HG03060 (cell line): ENCODE results near the gene PRDM8.
"Not testable (repeated sequence)": the region's sequence is repeated elsewhere in the genome, so short reads cannot be mapped to it uniquely, and the experiment has no call there.

Source experiments
- ATAC-seq: cut with Tn5 transposase; IDR thresholded peaks from one replicate; pipeline ENCODE4 v1.9.1; 2021; ENCODE audit warnings: low read depth, moderate number of reproducible peaks; ENCODE audit not compliant: unreplicated experiment

Gene PRDM8

DNA sequence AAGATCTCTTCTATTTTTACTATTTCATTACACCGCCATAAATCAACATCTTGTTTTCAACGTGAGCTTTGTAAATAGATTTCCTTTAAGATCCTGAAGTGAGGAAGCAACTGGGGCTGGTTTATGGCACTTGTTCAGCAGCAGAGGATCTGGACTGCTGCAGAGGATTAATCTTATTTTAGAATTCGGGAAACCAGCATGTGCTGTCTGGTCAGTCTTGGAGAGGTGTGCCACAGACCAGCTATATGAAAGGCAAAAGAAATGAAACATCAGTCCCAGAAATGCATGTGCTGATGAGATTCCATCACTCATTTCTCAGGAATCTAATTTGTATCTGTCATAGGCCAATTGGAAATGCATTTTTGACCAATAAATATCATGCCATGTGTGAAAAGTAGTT, 23.4 kb downstream of the PRDM8 start:
- ATAC-seq: no peak

DNA sequence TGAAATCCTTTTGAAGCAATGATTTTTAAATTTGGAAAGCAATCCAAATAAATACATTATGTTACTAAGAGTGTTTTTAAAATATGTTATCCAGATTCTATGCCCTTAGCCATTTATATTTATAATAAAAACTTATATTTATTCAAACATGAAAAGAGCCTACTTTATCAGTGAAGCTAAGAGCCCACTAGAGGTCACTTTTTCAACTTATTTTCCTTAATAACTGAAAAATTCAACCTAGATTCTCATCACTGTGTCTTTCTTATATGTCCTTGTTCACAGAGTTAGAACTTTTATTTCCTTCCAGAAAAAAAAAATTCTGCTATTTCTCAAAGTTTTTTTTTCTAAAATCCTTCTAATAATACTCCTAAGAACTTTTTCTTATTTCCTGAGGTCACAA, 23.9 kb downstream of the PRDM8 start:
- no peak for ATAC-seq

GRCh38 chr4:80225595-80225994, 28.3 kb downstream of the PRDM8 start:
- no peak for ATAC-seq

DNA sequence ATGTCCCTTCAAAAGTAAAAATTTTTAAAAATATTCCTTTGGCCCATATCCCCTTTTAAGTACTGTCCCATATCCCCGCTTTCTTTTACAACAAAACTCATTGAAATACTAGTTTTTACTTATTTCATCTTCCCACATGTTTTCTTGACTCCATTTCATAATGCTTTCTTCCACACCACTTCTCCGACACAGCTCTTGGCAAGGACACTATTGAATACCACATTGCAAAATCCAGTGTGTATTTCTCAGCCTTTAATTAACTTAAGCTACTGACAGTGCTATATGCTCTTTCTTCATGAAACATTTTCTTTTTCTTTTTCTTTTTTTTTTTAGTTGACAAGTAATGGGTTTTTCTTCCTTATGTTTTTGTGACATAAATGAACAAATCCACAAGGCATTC, 28.8 kb downstream of the PRDM8 start:
- no peak for ATAC-seq

GRCh38 chr4:80228460-80228859, 31.2 kb downstream of the PRDM8 start:
- ATAC-seq: no peak

DNA sequence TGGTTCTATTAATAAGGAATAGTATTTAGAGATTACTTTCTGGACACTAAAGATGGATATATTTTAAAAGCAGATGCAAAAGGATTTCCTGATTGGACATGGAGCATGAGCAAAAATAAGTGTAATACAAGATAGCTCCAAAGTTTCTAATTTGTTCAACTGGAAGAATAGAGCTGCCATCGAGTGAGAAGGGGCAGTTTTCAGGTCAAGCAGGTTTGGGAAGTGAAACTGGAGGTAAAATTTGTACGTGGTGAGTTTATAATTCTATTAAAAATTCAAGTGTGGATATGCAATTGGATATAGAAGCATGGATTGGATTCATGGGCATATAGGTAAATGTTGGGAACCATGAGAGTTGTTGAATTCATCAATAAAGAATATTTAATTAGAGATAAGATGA, 31.8 kb downstream of the PRDM8 start:
- ATAC-seq: no peak

DNA sequence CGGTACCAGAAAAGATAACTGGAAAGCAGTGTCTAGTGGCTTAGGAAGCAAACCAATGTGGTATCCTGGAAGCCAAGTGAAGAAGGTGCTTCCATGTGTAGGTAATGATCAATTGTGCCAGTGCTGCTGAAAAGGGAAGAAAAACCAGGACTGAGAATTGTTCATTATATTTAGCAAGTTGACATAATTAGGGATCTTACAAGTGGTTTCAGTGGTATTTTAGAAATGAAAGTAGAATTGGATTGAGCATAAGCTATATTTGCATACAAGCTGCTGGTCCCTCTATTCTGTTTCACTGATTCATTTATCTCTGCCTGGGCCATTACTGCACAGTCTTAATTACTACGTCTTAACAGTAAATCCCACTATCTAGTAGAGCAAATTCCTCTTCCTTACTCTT, 32.3 kb downstream of the PRDM8 start:
- ATAC-seq: no peak

DNA sequence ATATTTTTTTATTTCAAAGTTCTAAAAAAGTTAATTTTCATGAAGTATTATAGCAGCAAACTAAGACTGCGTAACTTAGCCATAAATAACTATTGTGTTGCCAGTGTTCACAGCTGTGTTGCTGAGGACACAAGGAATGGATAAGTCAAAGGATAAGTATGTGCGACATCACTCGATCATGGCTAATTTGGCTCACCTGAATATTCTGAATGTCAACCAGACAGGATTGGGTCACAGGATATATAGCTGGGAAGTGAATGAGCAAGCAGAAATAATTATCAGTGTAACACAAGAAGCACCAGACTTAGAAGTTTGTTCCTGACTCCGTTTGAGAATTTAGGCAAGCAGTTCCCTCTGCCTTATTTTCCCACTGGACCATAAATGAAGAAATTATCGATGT, 33.9 kb downstream of the PRDM8 start:
- no peak for ATAC-seq

- no peak for ATAC-seq
Measured at GRCh38 chr4:80232707-80233370, 35.5 kb downstream of the PRDM8 start.

- ATAC-seq: no peak
Measured at GRCh38 chr4:80233390-80233789, 36.1 kb downstream of the PRDM8 start.

- no peak for ATAC-seq
Measured at GRCh38 chr4:80235451-80235850, 38.1 kb downstream of the PRDM8 start.

DNA sequence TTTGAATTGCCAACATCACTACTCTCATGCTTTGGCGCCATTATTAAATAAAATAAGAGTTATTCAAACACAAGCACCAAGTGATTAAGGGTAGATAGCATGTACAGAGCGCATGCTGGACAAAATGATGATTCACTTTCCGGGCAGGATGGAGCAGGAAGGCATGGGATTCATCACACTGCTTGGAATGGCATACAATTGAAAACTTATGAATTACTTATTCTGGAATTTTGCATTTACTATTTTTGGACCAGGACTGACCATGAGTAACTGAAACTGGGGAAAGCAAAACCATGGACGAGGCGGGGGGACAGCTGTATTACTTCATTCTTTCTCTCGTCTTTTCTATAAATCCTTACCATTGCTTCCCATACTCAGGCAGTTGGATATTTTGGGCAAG, 40.7 kb downstream of the PRDM8 start:
- no peak for ATAC-seq

GRCh38 chr4:80239480-80240150, 42.3 kb downstream of the PRDM8 start:
- no peak for ATAC-seq

- ATAC-seq: no peak
Measured at GRCh38 chr4:80240976-80241375, 43.7 kb downstream of the PRDM8 start.

GRCh38 chr4:80243274-80244018, 46.1 kb downstream of the PRDM8 start:
- no peak for ATAC-seq

DNA sequence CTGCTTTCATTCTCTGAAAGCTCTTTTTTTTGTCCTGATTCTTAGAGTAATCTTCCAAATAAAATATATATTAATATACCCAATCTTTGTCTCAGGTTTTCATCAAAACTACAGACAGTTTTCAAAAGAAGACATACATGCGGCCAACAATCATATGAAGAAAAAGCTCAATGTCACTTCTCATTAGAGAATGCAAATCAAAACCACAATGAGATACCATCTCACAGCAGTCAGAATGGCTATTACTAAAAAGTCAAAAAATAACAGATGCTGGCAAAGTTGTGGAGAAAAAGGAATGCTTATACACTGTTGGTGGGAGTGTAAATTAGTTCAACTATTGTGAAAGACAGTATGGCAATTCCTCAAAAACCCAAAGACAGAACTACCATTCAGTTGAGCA, 50.2 kb downstream of the PRDM8 start:
- ATAC-seq: not testable (repeated sequence)

DNA sequence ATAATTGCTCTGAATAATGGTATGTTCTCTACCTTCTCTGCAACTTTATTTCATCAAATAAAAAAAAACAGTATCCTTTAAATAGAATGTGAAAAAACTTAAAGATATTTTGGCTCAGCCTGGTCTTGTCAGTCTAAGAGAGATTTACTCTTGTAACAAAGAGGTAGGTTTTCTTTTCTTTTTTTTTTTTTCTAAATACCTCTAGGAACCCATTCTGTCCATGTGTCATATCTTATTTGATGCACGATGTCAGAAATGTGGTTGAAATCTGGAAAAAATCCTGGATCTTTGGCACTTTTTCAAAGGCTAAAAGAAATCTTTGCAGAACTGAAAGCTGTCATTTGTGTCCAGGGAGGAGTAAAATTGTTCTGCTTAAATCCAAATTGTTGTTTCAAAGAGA, 51.8 kb downstream of the PRDM8 start:
- ATAC-seq: no peak

- no peak for ATAC-seq
Measured at GRCh38 chr4:80252427-80252826, 55.1 kb downstream of the PRDM8 start.

- no peak for ATAC-seq
Measured at GRCh38 chr4:80252953-80253352, 55.6 kb downstream of the PRDM8 start.

DNA sequence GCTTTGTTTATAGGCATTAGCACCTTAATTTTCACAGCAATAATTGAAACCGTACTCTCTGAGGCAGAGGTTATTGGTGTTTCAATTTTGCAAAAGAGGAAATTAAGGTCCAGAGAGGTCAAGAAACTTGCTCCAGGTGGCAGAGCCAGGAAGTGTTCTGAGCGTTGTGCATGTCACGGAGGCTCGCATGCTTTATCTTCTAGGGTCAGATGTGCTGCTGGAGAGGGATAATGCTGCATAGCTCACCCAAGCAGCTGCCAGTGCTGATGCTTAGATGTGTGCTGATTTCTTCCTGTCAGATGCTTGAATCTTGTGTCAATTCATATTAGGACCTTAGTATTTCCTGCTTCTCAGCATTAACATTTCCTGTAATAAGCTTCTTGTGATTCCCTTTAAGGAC, 56.2 kb downstream of the PRDM8 start:
- ATAC-seq: no peak
